ENCODE data around the gene MEIKIN. TPM values are rescaled to one million over a fixed set of nuclear protein-coding genes. Genes with fewer than 3 reads are reported as not detected.

The MEIKIN gene
- total and polyA plus RNA-seq, 12 donors = 0.09 TPM; not detected in 11

DNA sequence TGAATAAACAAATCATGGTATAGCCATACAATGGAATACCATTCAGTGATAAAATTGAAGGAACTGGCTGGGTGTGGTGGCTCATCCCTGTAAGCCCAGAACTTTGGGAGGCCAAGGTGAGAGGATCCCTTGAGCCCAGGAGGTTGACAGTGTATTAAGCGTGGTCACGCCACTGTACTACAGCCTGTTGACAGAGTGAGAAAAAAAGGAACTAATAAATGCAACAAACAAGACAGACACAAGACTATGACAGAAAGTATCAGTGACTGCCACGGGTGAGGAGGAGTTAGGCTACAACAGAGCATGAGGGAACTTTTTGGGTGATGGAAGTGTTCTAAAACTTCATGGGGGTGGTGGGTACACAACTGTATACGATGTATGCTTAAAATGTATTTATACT, 150.9 kb downstream of the MEIKIN start:
- WGBS, 2 donors = 69 to 75% methylated on average over 4 of the region's 4 CpGs
- H3K9me3 ChIP-seq = no peaks in the 10 kb centered on the region
- peaks cover 0 to 70% (median 54%) of the 10 kb centered on the region in 9 donors for H3K4me1 ChIP-seq
- DNase-seq (no peak), ATAC-seq (no peak)
- TF ChIP-seq, protein P1, sequence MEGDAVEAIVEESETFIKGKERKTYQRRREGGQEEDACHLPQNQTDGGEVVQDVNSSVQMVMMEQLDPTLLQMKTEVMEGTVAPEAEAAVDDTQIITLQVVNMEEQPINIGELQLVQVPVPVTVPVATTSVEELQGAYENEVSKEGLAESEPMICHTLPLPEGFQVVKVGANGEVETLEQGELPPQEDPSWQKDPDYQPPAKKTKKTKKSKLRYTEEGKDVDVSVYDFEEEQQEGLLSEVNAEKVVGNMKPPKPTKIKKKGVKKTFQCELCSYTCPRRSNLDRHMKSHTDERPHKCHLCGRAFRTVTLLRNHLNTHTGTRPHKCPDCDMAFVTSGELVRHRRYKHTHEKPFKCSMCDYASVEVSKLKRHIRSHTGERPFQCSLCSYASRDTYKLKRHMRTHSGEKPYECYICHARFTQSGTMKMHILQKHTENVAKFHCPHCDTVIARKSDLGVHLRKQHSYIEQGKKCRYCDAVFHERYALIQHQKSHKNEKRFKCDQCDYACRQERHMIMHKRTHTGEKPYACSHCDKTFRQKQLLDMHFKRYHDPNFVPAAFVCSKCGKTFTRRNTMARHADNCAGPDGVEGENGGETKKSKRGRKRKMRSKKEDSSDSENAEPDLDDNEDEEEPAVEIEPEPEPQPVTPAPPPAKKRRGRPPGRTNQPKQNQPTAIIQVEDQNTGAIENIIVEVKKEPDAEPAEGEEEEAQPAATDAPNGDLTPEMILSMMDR (IDR thresholded peaks at IDR 0.05) = no peak
- H3K4me3 ChIP-seq = peak overlapping the region in 9 of 10 donors; percentile 89 to 100 (median 99)
- H3K36me3 ChIP-seq = peaks cover 0 to 4% (median 0%) of the 10 kb centered on the region in 9 donors
- intact Hi-C loops (cut with DNase I) = loop anchor here in 4 of 10 donors (10.0 kb wide), 3 partner anchors 90 to 160 kb away; partner anchors contain the start of gene RAPGEF6 (in 2 of the 4)
- no peaks in the 10 kb centered on the region for H3K27me3 ChIP-seq
- peak overlapping the region in 5 of 10 donors; percentile 99 to 100 (median 99) for H3K27ac ChIP-seq

- 97 to 100% methylated on average over 2 of the region's 2 CpGs for WGBS, 2 donors
- Histone ChIP-seq H3K9me3 (no peaks in the 10 kb centered on the region), H3K36me3 (peaks cover 0 to 4% (median 0%) of the 10 kb centered on the region in 9 donors), H3K4me1 (peaks cover 0 to 77% (median 52%) of the 10 kb centered on the region in 9 donors), H3K27me3 (no peaks in the 10 kb centered on the region), H3K27ac (no peak overlapping the region), H3K4me3 (no peak overlapping the region)
- no peak for DNase-seq
- intact Hi-C loops (cut with DNase I) = loop anchor here in 4 of 10 donors (10.0 kb wide), 3 partner anchors 88 to 158 kb away; partner anchors contain the start of gene RAPGEF6 (in 2 of the 4)
- ATAC-seq = no peak
- TF ChIP-seq, protein P1 (IDR thresholded peaks at IDR 0.05) = no peak
Observed at GRCh38 chr5:131792896-131793295, 152.6 kb downstream of the MEIKIN start.

GRCh38 chr5:131791866-131792265, 153.6 kb downstream of the MEIKIN start:
- ATAC-seq (no peak), DNase-seq (no peak)
- no peak overlapping the region for H3K27ac ChIP-seq
- intact Hi-C loops (cut with DNase I) = loop anchor here in 4 of 10 donors (10.0 kb wide), 3 partner anchors 87 to 157 kb away; partner anchors contain the start of gene RAPGEF6 (in 2 of the 4)
- TF ChIP-seq, protein P1 (IDR thresholded peaks at IDR 0.05) = no peak
- no peaks in the 10 kb centered on the region for H3K27me3 ChIP-seq
- peaks cover 0 to 82% (median 55%) of the 10 kb centered on the region in 9 donors for H3K4me1 ChIP-seq
- no peaks in the 10 kb centered on the region for H3K9me3 ChIP-seq
- 78 to 98% methylated on average over 5 to 6 of the region's 6 CpGs for WGBS, 2 donors
- no peak overlapping the region for H3K4me3 ChIP-seq
- H3K36me3 ChIP-seq = peaks cover 0 to 4% (median 0%) of the 10 kb centered on the region in 9 donors

GRCh38 chr5:131790550-131790949, 154.9 kb downstream of the MEIKIN start:
- TF ChIP-seq, protein P1 (IDR thresholded peaks at IDR 0.05) = no peak
- Histone ChIP-seq H3K27ac (no peak overlapping the region), H3K9me3 (no peaks in the 10 kb centered on the region), H3K27me3 (no peaks in the 10 kb centered on the region), H3K4me1 (peaks cover 0 to 90% (median 60%) of the 10 kb centered on the region in 9 donors), H3K4me3 (no peak overlapping the region), H3K36me3 (peaks cover 0 to 4% (median 0%) of the 10 kb centered on the region in 9 donors)
- intact Hi-C loops (cut with DNase I) = loop anchor here in 4 of 10 donors (10.0 kb wide), 3 partner anchors 86 to 156 kb away; partner anchors contain the start of gene RAPGEF6 (in 2 of the 4)
- no peak for DNase-seq
- 81 to 84% methylated on average over 2 of the region's 2 CpGs for WGBS, 2 donors
- ATAC-seq = no peak

All from heart right ventricle (tissue), 16 donors.